Measurements from ENCODE around the gene MRPL4. TPM values are rescaled to one million over a fixed set of nuclear protein-coding genes. Genes with fewer than 3 reads are reported as not detected.

The MRPL4 gene
- total RNA-seq, 2 experiments from 2014 or later, result 44.6 to 47.3 TPM

- Mint-ChIP-seq H3K9me3 (no peaks in the 10 kb centered on the region), H3K27ac (no peak overlapping the region), H3K4me1 (ENCODE audit: low read depth) (peaks cover 42% of the 10 kb centered on the region), H3K36me3 (ENCODE audit: low read depth) (peaks cover 29% of the 10 kb centered on the region), H3K27me3 (peaks cover 28% of the 10 kb centered on the region), H3K4me3 (no peak overlapping the region)
- Histone ChIP-seq H3K27me3 (ENCODE audit: control insufficient read depth in 1 of 2, insufficient read depth in 2 of 2, low read length in 2 of 2) (peaks cover 27 to 29% of the 10 kb centered on the region in 2 experiments), H3K27ac (ENCODE audit: low read depth in 1 of 2, low read length in 2 of 2) (no peak overlapping the region), H3K4me1 (ENCODE audit: insufficient read depth, low read length) (peaks cover 42% of the 10 kb centered on the region), H3K9me3 (ENCODE audit: control insufficient read depth in 1 of 2, insufficient read depth in 1 of 2, low read length in 2 of 2) (peaks cover 0 to 19% of the 10 kb centered on the region in 2 experiments), H3K36me3 (ENCODE audit: insufficient read depth, low read length) (peaks cover 31% of the 10 kb centered on the region), H3K4me3 (ENCODE audit: low read length) (no peak overlapping the region)
- DNase-seq (no peak), ATAC-seq (ENCODE audit: poor library complexity) (no peak)
- intact Hi-C loops (cut with DNase I, micrococcal nuclease), result loop anchor here in 1 of 2 experiments (5.0 kb wide), 1 partner anchor 47 kb away; the partner anchor contains the start of gene RAVER1
- CTCF ChIA-PET, result interaction anchor here (4.4 kb wide), 1 partner anchor 15 kb away, joined by 21 read pairs; the partner anchor contains the start of gene ICAM1
- TF ChIP-seq, protein P1, sequence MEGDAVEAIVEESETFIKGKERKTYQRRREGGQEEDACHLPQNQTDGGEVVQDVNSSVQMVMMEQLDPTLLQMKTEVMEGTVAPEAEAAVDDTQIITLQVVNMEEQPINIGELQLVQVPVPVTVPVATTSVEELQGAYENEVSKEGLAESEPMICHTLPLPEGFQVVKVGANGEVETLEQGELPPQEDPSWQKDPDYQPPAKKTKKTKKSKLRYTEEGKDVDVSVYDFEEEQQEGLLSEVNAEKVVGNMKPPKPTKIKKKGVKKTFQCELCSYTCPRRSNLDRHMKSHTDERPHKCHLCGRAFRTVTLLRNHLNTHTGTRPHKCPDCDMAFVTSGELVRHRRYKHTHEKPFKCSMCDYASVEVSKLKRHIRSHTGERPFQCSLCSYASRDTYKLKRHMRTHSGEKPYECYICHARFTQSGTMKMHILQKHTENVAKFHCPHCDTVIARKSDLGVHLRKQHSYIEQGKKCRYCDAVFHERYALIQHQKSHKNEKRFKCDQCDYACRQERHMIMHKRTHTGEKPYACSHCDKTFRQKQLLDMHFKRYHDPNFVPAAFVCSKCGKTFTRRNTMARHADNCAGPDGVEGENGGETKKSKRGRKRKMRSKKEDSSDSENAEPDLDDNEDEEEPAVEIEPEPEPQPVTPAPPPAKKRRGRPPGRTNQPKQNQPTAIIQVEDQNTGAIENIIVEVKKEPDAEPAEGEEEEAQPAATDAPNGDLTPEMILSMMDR (IDR thresholded peaks at IDR 0.05), result no peak
- POLR2A ChIA-PET, result no interaction called here
These were observed 32.9 kb downstream of the MRPL4 start for GRCh38 chr19:10284960-10285278.

GRCh38 chr19:10285393-10285792, 33.4 kb downstream of the MRPL4 start:
- ATAC-seq (ENCODE audit: poor library complexity) (no peak), DNase-seq (peak in 1 of 14 experiments; percentile 11)
- ChIA-PET POLR2A (no interaction called here), CTCF (interaction anchor here (4.4 kb wide), 1 partner anchor 15 kb away, joined by 21 read pairs; the partner anchor contains the start of gene ICAM1)
- TF ChIP-seq, protein P1 (IDR thresholded peaks at IDR 0.05), result no peak
- Histone ChIP-seq H3K36me3 (ENCODE audit: insufficient read depth, low read length) (peaks cover 31% of the 10 kb centered on the region), H3K27me3 (ENCODE audit: control insufficient read depth in 1 of 2, insufficient read depth in 2 of 2, low read length in 2 of 2) (peaks cover 32 to 34% of the 10 kb centered on the region in 2 experiments), H3K27ac (ENCODE audit: low read depth in 1 of 2, low read length in 2 of 2) (no peak overlapping the region), H3K9me3 (ENCODE audit: control insufficient read depth in 1 of 2, insufficient read depth in 1 of 2, low read length in 2 of 2) (peaks cover 0 to 23% of the 10 kb centered on the region in 2 experiments), H3K4me1 (ENCODE audit: insufficient read depth, low read length) (peaks cover 47% of the 10 kb centered on the region), H3K4me3 (ENCODE audit: low read length) (no peak overlapping the region)
- Mint-ChIP-seq H3K4me3 (no peak overlapping the region), H3K9me3 (no peaks in the 10 kb centered on the region), H3K4me1 (ENCODE audit: low read depth) (peaks cover 46% of the 10 kb centered on the region), H3K27ac (no peak overlapping the region), H3K36me3 (ENCODE audit: low read depth) (peaks cover 27% of the 10 kb centered on the region), H3K27me3 (peaks cover 33% of the 10 kb centered on the region)
- intact Hi-C loops (cut with DNase I, micrococcal nuclease), result loop anchor here in 1 of 2 experiments (5.0 kb wide), 1 partner anchor 47 kb away; the partner anchor contains the start of gene RAVER1

DNA sequence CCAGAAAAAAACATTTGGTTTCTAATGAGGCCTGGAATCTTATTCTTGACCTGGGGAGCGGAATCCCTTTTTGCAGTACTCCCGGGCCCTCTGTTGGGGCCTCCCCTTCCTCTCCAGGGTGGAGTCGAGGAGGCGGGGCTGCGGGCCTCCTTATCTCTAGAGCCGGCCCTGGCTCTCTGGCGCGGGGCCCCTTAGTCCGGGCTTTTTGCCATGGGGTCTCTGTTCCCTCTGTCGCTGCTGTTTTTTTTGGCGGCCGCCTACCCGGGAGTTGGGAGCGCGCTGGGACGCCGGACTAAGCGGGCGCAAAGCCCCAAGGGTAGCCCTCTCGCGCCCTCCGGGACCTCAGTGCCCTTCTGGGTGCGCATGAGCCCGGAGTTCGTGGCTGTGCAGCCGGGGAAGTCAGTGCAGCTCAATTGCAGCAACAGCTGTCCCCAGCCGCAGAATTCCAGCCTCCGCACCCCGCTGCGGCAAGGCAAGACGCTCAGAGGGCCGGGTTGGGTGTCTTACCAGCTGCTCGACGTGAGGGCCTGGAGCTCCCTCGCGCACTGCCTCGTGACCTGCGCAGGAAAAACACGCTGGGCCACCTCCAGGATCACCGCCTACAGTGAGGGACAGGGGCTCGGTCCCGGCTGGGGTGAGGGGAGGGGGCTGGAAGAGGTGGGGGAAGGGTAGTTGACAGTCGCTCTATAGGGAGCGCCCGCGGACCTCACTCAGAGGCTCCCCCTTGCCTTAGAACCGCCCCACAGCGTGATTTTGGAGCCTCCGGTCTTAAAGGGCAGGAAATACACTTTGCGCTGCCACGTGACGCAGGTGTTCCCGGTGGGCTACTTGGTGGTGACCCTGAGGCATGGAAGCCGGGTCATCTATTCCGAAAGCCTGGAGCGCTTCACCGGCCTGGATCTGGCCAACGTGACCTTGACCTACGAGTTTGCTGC, 35.1 kb downstream of the MRPL4 start, which contains the start of gene ICAM4:
Gene ICAM4, plus strand, starts transcription at position 153 of the 935 bp plus-strand sequence. Its CDS starts 58 bp downstream, at position 211.
- H3K4me1 Mint-ChIP-seq (ENCODE audit: low read depth), result peaks cover 63% of the 10 kb centered on the region
- H3K27ac Mint-ChIP-seq, result no peak within 1 kb of the TSS
- H3K4me3 Mint-ChIP-seq, result peak within 1 kb of the TSS; percentile 62
- CTCF ChIA-PET, result interaction anchor here (1.1 to 4.4 kb wide), 4 partner anchors 16 to 102 kb away, joined by 6 to 21 read pairs (median 8); partner anchors contain the start of gene ICAM1
- H3K36me3 Mint-ChIP-seq (ENCODE audit: low read depth), result peaks cover 27% of the 10 kb centered on the region
- Histone ChIP-seq H3K27me3 (ENCODE audit: control insufficient read depth in 1 of 2, insufficient read depth in 2 of 2, low read length in 2 of 2) (peaks cover 48 to 49% of the 10 kb centered on the region in 2 experiments), H3K4me3 (ENCODE audit: low read length) (peak within 1 kb of the TSS; percentile 32), H3K9me3 (ENCODE audit: control insufficient read depth in 1 of 2, insufficient read depth in 1 of 2, low read length in 2 of 2) (peaks cover 0 to 38% of the 10 kb centered on the region in 2 experiments), H3K4me1 (ENCODE audit: insufficient read depth, low read length) (peaks cover 64% of the 10 kb centered on the region), H3K27ac (ENCODE audit: low read depth in 1 of 2, low read length in 2 of 2) (no peak within 1 kb of the TSS), H3K36me3 (ENCODE audit: insufficient read depth, low read length) (peaks cover 31% of the 10 kb centered on the region)
- POLR2A ChIA-PET, result interaction anchor here (1.2 to 2.5 kb wide), 2 partner anchors 16 to 51 kb away, joined by 4 to 17 read pairs; partner anchors contain the start of gene ICAM1
- TF ChIP-seq, protein P1 (IDR thresholded peaks at IDR 0.05), result no peak
- DNase-seq, result peak in 5 of 14 experiments; percentile 17 to 58 (median 43)
- peak; percentile 22 for ATAC-seq (ENCODE audit: poor library complexity)
- intact Hi-C loops (cut with DNase I, micrococcal nuclease), result loop anchor here in 1 of 2 experiments (2.0 to 5.0 kb wide), 2 partner anchors 16 to 45 kb away; partner anchors contain the start of genes ICAM1 and RAVER1
- H3K27me3 Mint-ChIP-seq, result peaks cover 50% of the 10 kb centered on the region
- no peaks in the 10 kb centered on the region for H3K9me3 Mint-ChIP-seq
